ENCODE measurements around the gene PHPT1.

PHPT1 gene

DNA sequence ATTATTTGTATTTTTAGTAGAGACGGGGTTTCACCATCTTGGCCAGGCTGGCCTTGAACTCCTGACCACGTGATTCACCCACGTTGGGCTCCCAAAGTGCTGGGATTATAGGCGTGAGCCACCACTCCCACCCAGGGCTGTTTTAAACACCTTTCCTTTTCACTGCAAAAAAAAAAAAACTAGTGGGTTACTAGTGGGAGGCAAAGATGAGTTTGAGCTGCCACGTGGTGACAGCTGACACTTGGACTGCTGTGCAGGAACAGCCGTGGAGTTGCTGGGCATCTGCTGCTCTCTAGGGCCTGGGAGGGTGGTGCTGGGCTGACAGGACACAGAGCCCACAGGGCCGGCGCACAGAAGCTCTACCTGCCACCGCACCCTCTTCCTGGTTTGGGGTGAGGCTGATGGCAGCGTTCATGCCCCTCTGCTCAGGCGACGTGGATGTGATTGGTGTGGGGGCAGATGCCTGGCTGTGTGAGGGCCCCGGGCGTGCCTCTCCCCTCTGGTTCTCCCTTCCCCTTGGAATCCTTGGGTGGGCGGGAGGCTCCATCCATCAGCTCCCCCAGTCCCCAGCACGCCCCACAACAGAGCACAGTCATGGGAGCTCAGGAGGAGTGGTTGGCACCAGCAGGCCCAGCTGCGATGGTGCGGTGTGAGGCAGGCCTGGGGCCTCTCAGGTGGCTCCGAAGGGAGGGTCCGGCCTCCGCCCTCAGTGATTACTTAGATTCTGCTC is 24.5 kb upstream of the PHPT1 start:
- Histone ChIP-seq H3K27me3 (ENCODE audit: control insufficient read depth in 1 of 2, insufficient read depth in 2 of 2, low read length in 2 of 2) (no peaks in the 10 kb centered on the region), H3K9ac (ENCODE audit: low read length in 2 of 2) (no peak overlapping the region), H3K4me3 (ENCODE audit: low read length in 2 of 2) (no peak overlapping the region), H3K36me3 (ENCODE audit: control insufficient read depth in 2 of 2, insufficient read depth in 2 of 2, low read length in 2 of 2) (peaks cover 14 to 39% of the 10 kb centered on the region in 2 donors), H3K4me1 (ENCODE audit: control insufficient read depth, insufficient read depth, low read length) (peaks cover 15% of the 10 kb centered on the region), H3K27ac (ENCODE audit: low read length) (no peak overlapping the region), H3K9me3 (ENCODE audit: control insufficient read depth in 2 of 2, low read length in 2 of 2) (no peaks in the 10 kb centered on the region)

DNA sequence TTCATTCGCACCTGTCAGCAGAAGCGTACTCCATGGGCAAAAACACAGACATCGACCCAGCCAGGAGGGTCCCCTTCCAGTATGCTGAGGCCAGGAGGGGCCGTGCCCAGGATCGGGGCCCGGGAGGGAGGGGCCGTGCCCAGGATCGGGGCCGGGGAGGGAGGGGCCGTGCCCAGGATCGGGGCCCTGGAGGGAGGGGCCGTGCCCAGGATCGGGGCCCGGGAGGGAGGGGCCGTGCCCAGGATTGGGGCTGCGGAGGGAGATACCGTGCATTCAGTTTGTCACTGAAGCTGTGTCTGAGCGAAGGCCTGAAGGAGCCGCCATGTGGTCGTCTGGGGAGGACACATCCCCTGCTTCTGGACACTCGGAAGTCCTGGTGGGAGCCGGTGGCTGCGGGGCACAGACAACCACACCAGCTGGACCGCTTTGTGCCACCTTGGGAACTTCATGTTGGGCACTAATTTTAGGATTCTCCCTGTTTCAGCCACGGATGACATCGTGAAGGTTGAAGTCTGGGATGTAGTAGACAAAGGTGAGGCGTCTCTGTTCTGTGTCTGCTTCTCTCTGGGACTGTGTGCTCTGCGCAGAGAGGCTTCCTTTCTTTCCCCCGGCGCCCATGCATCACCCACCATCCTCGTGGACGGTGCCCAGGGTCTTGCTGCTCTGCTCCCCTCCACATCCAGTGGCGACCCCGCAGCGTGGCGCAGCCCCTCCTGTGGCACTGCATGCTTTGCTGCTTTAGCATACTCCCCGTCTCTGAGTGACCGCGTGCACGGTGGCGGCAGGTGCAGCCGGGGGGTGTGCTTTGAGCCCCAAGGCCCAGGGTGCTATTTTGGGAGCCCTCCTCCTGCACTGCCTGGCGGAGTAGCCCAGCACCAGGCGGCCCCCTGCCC is 23.7 kb upstream of the PHPT1 start:
- no peaks in the 10 kb centered on the region for H3K27me3 ChIP-seq (ENCODE audit: control insufficient read depth in 1 of 2, insufficient read depth in 2 of 2, low read length in 2 of 2)
- no peak overlapping the region for H3K4me3 ChIP-seq (ENCODE audit: low read length in 2 of 2)
- H3K9me3 ChIP-seq (ENCODE audit: control insufficient read depth in 2 of 2, low read length in 2 of 2): no peaks in the 10 kb centered on the region
- peaks cover 22 to 46% of the 10 kb centered on the region in 2 donors for H3K36me3 ChIP-seq (ENCODE audit: control insufficient read depth in 2 of 2, insufficient read depth in 2 of 2, low read length in 2 of 2)
- no peak overlapping the region for H3K9ac ChIP-seq (ENCODE audit: low read length in 2 of 2)
- no peak overlapping the region for H3K27ac ChIP-seq (ENCODE audit: low read length)
- peaks cover 15% of the 10 kb centered on the region for H3K4me1 ChIP-seq (ENCODE audit: control insufficient read depth, insufficient read depth, low read length)

DNA sequence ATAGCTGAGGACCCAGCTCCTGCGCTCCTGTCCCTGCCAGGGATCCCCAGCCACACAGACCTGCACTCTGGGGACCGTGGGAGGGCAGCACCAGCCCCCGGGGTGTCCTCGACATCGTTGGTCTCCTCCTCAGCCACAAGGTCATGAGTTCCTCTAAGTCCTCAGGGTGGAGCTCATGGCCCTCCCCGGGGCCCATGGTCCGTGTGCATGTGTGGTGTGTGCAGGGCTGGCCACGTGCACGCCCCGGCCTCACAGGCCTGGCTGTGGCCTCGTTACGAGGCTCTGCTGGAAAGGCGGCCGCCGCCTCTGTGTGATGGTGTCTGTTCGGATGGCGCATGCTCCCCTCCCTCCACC is 23.0 kb upstream of the PHPT1 start:
- H3K4me3 ChIP-seq (ENCODE audit: low read length in 2 of 2): no peak overlapping the region
- no peak overlapping the region for H3K9ac ChIP-seq (ENCODE audit: low read length in 2 of 2)
- H3K27ac ChIP-seq (ENCODE audit: low read length): no peak overlapping the region
- peaks cover 9% of the 10 kb centered on the region for H3K4me1 ChIP-seq (ENCODE audit: control insufficient read depth, insufficient read depth, low read length)
- no peaks in the 10 kb centered on the region for H3K9me3 ChIP-seq (ENCODE audit: control insufficient read depth in 2 of 2, low read length in 2 of 2)
- H3K27me3 ChIP-seq (ENCODE audit: control insufficient read depth in 1 of 2, insufficient read depth in 2 of 2, low read length in 2 of 2): no peaks in the 10 kb centered on the region
- H3K36me3 ChIP-seq (ENCODE audit: control insufficient read depth in 2 of 2, insufficient read depth in 2 of 2, low read length in 2 of 2): peaks cover 27 to 51% of the 10 kb centered on the region in 2 donors

DNA sequence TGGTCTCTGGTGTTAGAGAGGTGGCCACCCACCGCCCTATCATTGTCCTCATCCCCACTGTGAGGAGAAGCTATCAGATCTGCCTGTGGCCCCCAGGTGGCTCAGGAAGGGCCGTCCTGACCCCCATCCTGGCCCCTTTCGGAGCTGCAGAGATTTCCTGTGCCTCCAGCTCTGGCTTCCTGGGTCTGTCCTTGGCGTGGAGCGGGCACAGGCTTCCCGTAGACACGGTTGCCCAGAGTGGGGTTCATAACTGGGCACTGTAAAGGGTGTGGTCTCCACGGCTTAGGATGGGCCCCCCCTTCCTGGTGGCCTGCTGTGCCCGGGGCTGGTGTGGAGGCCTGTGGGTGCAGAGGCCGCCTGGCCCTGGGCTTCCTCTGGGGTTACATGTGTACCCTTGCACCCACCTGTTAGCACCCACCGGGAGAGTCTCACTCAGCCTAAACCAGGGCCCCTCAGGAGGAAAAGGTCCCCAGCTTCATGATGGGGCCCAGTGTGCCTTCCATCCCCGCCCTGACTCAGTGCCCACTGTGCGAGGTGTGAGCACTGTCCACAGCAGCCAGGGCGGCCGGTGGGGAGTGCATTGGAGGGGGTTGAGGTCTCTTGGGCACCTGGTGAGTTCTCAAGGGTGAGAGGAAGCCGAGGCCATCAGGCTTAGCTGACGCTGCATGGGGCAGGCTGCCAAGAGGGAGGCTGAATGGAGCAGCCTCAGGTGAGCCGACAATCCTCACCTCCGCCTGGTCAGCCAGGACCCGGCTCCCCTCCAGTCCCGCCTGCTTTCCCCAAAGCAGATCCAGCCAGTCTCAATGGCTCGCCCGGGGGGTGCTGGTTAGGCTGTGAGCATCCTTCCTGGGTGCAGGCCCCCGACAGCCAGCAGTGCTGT is 22.3 kb upstream of the PHPT1 start:
- H3K4me3 ChIP-seq (ENCODE audit: low read length in 2 of 2): no peak overlapping the region
- H3K27ac ChIP-seq (ENCODE audit: low read length): no peak overlapping the region
- no peaks in the 10 kb centered on the region for H3K27me3 ChIP-seq (ENCODE audit: control insufficient read depth in 1 of 2, insufficient read depth in 2 of 2, low read length in 2 of 2)
- peaks cover 27 to 55% of the 10 kb centered on the region in 2 donors for H3K36me3 ChIP-seq (ENCODE audit: control insufficient read depth in 2 of 2, insufficient read depth in 2 of 2, low read length in 2 of 2)
- H3K4me1 ChIP-seq (ENCODE audit: control insufficient read depth, insufficient read depth, low read length): peaks cover 2% of the 10 kb centered on the region
- no peak overlapping the region for H3K9ac ChIP-seq (ENCODE audit: low read length in 2 of 2)
- no peaks in the 10 kb centered on the region for H3K9me3 ChIP-seq (ENCODE audit: control insufficient read depth in 2 of 2, low read length in 2 of 2)

DNA sequence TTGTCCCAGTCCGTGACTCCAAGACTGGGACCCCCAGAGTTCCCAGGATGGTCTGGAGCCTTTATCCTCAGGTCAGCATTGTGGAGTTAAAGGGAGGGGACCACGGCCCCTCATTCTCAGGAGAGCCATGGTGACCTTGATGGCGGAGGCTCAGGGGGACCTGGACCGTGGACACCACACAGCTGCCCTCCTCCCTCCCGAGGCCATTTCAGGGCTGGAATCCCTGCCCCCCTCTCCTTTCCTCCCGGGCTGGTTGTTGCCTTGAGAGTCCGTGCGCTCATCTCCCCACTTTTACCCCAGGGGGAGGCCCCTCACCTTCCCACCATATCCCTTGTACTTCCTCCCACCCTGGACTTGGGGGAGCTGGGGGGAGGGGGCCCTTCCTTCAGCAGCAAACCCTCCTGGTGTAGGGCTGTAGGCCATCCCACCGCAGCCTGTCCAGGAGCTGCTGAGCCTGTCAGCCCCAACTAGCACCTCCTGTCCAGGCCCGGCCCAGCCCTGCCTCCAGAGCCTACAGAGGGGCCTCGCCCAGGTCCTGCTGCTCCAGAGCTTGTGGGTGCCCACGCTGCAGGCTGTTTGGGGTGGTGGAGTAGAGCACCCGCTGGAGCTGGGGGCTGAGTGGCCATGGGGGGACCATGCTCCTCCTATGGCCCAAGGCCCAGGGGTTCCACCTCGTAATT is 21.3 kb upstream of the PHPT1 start:
- no peaks in the 10 kb centered on the region for H3K9me3 ChIP-seq (ENCODE audit: control insufficient read depth in 2 of 2, low read length in 2 of 2)
- H3K36me3 ChIP-seq (ENCODE audit: control insufficient read depth in 2 of 2, insufficient read depth in 2 of 2, low read length in 2 of 2): peaks cover 31 to 60% of the 10 kb centered on the region in 2 donors
- no peak overlapping the region for H3K4me3 ChIP-seq (ENCODE audit: low read length in 2 of 2)
- H3K9ac ChIP-seq (ENCODE audit: low read length in 2 of 2): no peak overlapping the region
- H3K27ac ChIP-seq (ENCODE audit: low read length): no peak overlapping the region
- no peaks in the 10 kb centered on the region for H3K27me3 ChIP-seq (ENCODE audit: control insufficient read depth in 1 of 2, insufficient read depth in 2 of 2, low read length in 2 of 2)
- no peaks in the 10 kb centered on the region for H3K4me1 ChIP-seq (ENCODE audit: control insufficient read depth, insufficient read depth, low read length)

DNA sequence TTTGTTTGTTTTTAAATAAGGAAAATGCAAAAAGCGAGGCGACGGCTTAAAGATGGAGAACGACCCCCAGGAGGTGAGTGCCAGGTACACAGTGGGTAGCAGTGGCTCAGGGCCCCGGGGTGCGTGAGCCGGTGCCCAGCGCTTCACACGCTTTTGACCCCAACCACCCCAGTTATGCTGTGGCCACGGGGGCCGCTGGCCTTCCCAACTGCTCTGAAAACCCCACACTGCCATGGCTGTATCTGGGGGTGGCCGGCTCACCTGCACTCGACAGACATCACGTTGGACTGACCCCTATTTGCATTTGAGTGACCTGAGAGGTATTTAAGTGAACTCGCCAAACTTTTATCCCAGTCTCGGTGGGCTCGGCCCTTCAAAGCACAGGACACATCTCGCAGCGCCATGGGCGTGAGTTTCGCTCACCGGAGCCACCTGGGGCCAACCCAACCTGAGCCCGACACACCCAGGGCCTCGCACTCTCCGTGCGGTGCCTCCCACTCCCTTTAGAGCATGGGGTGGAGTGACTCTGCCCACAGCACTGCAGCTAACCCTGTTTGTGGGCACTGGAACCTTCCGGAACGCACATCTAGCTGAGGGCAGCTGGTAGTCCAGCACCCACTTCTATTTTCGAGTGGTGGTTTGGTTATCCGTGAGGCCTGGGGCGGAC is 20.6 kb upstream of the PHPT1 start:
- no peaks in the 10 kb centered on the region for H3K4me1 ChIP-seq (ENCODE audit: control insufficient read depth, insufficient read depth, low read length)
- H3K9ac ChIP-seq (ENCODE audit: low read length in 2 of 2): no peak overlapping the region
- no peaks in the 10 kb centered on the region for H3K9me3 ChIP-seq (ENCODE audit: control insufficient read depth in 2 of 2, low read length in 2 of 2)
- no peak overlapping the region for H3K4me3 ChIP-seq (ENCODE audit: low read length in 2 of 2)
- H3K27ac ChIP-seq (ENCODE audit: low read length): no peak overlapping the region
- H3K27me3 ChIP-seq (ENCODE audit: control insufficient read depth in 1 of 2, insufficient read depth in 2 of 2, low read length in 2 of 2): no peaks in the 10 kb centered on the region
- H3K36me3 ChIP-seq (ENCODE audit: control insufficient read depth in 2 of 2, insufficient read depth in 2 of 2, low read length in 2 of 2): peaks cover 31 to 57% of the 10 kb centered on the region in 2 donors

DNA sequence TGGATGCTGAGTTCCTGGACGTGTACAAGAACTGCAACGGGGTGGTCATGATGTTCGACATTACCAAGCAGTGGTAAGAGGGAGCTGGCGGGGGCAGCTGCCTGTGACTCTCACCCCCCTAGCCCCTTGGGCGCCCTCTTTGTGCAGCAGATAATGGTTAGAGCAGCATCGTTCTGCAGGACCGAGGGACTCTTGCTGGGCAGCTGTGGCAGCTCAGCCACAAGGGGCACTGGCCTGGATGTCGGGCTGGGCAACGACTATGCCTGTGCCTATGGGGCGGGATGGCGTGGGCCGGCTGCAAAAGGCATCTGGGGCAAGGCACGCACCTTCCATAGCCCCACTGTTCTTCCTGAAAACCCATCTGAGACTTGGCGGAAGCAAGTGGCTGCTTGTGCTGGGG is 19.8 kb upstream of the PHPT1 start:
- Histone ChIP-seq H3K4me3 (ENCODE audit: low read length in 2 of 2) (no peak overlapping the region), H3K9me3 (ENCODE audit: control insufficient read depth in 2 of 2, low read length in 2 of 2) (no peaks in the 10 kb centered on the region), H3K9ac (ENCODE audit: low read length in 2 of 2) (no peak overlapping the region), H3K36me3 (ENCODE audit: control insufficient read depth in 2 of 2, insufficient read depth in 2 of 2, low read length in 2 of 2) (peaks cover 31 to 54% of the 10 kb centered on the region in 2 donors), H3K27me3 (ENCODE audit: control insufficient read depth in 1 of 2, insufficient read depth in 2 of 2, low read length in 2 of 2) (no peaks in the 10 kb centered on the region), H3K27ac (ENCODE audit: low read length) (no peak overlapping the region), H3K4me1 (ENCODE audit: control insufficient read depth, insufficient read depth, low read length) (no peaks in the 10 kb centered on the region)

DNA sequence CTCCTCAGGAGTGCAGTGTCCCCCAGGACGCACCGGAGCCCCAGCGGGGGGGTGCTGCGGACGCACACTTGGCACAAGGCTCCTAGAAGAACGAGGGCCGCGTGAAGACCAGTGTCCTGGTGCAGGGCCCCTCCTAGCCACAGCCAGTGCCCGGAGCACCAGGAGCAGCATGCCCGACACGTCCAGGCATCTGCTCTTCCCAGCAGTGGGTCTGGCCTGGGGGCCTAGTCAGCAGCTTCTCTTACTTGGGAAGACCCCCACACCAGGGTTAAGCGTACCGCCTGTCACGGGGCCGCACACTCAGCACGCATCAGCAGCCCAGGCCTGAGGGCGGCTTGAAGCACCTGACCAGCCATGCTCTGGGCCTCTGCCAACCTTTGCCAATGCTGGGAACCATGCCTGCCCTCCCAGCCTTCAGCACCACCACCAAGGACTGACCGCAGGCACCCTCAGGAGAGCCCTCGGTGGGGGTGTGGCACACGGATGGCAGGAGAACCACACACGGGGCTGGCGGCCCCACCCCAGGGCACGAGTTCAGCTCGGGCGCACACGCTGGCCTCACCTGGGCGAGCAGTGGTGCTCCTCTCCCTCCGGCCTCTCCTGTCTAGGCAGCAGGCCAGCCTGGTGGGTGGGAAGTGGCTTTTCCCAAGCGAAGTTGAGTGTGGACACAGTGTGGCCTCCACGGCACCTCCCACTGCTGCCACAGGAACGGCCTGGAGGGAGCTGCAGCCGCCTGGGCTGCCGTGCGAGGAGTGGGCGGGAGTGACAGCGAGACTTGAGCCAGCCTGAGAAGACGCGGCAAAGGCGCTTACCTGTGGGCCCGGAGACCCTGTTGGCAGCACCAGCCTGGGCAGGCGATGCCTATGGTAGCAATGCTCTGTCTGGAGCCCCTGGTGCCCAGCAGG is 19.0 kb upstream of the PHPT1 start:
- Histone ChIP-seq H3K9ac (ENCODE audit: low read length in 2 of 2) (no peak overlapping the region), H3K27ac (ENCODE audit: low read length) (no peak overlapping the region), H3K9me3 (ENCODE audit: control insufficient read depth in 2 of 2, low read length in 2 of 2) (no peaks in the 10 kb centered on the region), H3K4me1 (ENCODE audit: control insufficient read depth, insufficient read depth, low read length) (no peaks in the 10 kb centered on the region), H3K27me3 (ENCODE audit: control insufficient read depth in 1 of 2, insufficient read depth in 2 of 2, low read length in 2 of 2) (no peaks in the 10 kb centered on the region), H3K36me3 (ENCODE audit: control insufficient read depth in 2 of 2, insufficient read depth in 2 of 2, low read length in 2 of 2) (peaks cover 31 to 47% of the 10 kb centered on the region in 2 donors), H3K4me3 (ENCODE audit: low read length in 2 of 2) (no peak overlapping the region)

DNA sequence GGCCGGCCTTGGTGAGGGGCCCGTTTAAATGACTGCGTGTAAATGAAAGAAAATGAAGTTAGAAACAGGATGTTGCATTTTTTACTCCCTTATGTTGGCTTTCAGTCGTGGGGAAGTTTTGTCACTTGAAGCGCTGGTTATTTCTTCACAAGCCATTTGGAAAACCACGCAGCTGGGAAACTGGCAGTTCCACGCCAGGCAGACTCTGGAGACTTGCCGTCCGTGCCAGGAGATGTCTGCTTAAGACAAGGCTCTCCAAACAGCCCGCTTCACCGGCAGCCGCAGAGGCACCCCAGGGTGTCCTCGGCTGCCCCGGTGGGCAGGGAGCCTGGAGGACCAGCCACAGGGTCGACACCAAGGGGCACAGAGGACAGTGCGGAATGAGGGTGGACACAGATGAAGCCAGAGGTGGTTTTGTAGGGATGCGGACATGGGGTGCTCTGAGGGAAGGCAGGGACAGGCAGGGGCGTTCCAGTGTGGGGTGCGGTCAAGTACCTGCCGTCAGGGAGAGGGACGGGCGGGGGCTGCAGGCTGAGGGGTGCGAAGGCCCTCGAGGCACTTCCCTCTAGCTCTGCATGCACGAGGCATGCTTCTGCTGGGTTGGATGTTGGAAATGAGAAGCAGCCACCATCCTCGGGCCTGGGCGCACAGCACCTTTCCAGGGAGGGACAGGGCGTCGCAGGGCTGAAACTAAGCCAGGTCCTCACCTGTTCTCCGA is 18.0 kb upstream of the PHPT1 start:
- Histone ChIP-seq H3K27ac (ENCODE audit: low read length) (no peak overlapping the region), H3K4me3 (ENCODE audit: low read length in 2 of 2) (no peak overlapping the region), H3K27me3 (ENCODE audit: control insufficient read depth in 1 of 2, insufficient read depth in 2 of 2, low read length in 2 of 2) (no peaks in the 10 kb centered on the region), H3K9me3 (ENCODE audit: control insufficient read depth in 2 of 2, low read length in 2 of 2) (no peaks in the 10 kb centered on the region), H3K36me3 (ENCODE audit: control insufficient read depth in 2 of 2, insufficient read depth in 2 of 2, low read length in 2 of 2) (peaks cover 24 to 40% of the 10 kb centered on the region in 2 donors), H3K4me1 (ENCODE audit: control insufficient read depth, insufficient read depth, low read length) (no peaks in the 10 kb centered on the region), H3K9ac (ENCODE audit: low read length in 2 of 2) (no peak overlapping the region)

All from stomach smooth muscle (tissue), 2 donors.